Mucosa of stomach (tissue), 1 donor: ENCODE data around the gene NDUFB3.
"Not testable (repeated sequence)": the region's sequence is repeated elsewhere in the genome, so short reads cannot be mapped to it uniquely, and the experiment has no call there.

Experiments used
- H3K27me3 ChIP-seq: one replicate; pipeline ENCODE4 v1.7.0; 2013; ENCODE audit warnings: mild to moderate bottlenecking, low read length; ENCODE audit not compliant: control insufficient read depth, insufficient read depth
- H3K36me3 ChIP-seq: one replicate; pipeline ENCODE4 v1.7.0; 2013; ENCODE audit warnings: low read length; ENCODE audit not compliant: control insufficient read depth, insufficient read depth
- H3K4me1 ChIP-seq: one replicate; pipeline ENCODE4 v1.7.0; 2013; ENCODE audit warnings: mild to moderate bottlenecking, low read length; ENCODE audit not compliant: control insufficient read depth, insufficient read depth
- H3K4me3 ChIP-seq: one replicate; pipeline ENCODE4 v1.7.0; 2013; ENCODE audit warnings: low read length
- H3K9ac ChIP-seq: one replicate; pipeline ENCODE4 v1.7.0; 2013; ENCODE audit warnings: mild to moderate bottlenecking, low read length, moderate library complexity
- H3K9me3 ChIP-seq: one replicate; pipeline ENCODE4 v1.7.0; 2013; ENCODE audit warnings: mild to moderate bottlenecking, low read length, moderate library complexity; ENCODE audit not compliant: control insufficient read depth
- donor health status: Pancreatic carcinoma.

NDUFB3 gene

GRCh38 chr2:201105759-201106158 is 34.0 kb downstream of the NDUFB3 start:
- Histone ChIP-seq H3K4me3 (no peak overlapping the region), H3K9ac (no peak overlapping the region), H3K9me3 (no peaks in the 10 kb centered on the region), H3K36me3 (no peaks in the 10 kb centered on the region), H3K27me3 (no peaks in the 10 kb centered on the region), H3K4me1 (no peaks in the 10 kb centered on the region)

GRCh38 chr2:201107624-201108023 is 35.8 kb downstream of the NDUFB3 start:
- Histone ChIP-seq H3K4me3 (no peak overlapping the region), H3K36me3 (no peaks in the 10 kb centered on the region), H3K9ac (no peak overlapping the region), H3K4me1 (no peaks in the 10 kb centered on the region), H3K9me3 (no peaks in the 10 kb centered on the region), H3K27me3 (no peaks in the 10 kb centered on the region)

- Histone ChIP-seq H3K9ac (no peak overlapping the region), H3K4me1 (no peaks in the 10 kb centered on the region), H3K4me3 (no peak overlapping the region), H3K36me3 (no peaks in the 10 kb centered on the region), H3K27me3 (no peaks in the 10 kb centered on the region), H3K9me3 (no peaks in the 10 kb centered on the region)
These were observed 36.5 kb downstream of the NDUFB3 start for GRCh38 chr2:201108341-201108740.

- Histone ChIP-seq H3K27me3 (no peaks in the 10 kb centered on the region), H3K9ac (no peak overlapping the region), H3K36me3 (no peaks in the 10 kb centered on the region), H3K4me3 (no peak overlapping the region), H3K9me3 (no peaks in the 10 kb centered on the region), H3K4me1 (no peaks in the 10 kb centered on the region)
These were observed 37.4 kb downstream of the NDUFB3 start for GRCh38 chr2:201109186-201109585.

GRCh38 chr2:201110615-201111014 is 38.8 kb downstream of the NDUFB3 start:
- H3K4me3 ChIP-seq = no peak overlapping the region
- no peaks in the 10 kb centered on the region for H3K9me3 ChIP-seq
- no peak overlapping the region for H3K9ac ChIP-seq
- H3K4me1 ChIP-seq = no peaks in the 10 kb centered on the region
- no peaks in the 10 kb centered on the region for H3K27me3 ChIP-seq
- H3K36me3 ChIP-seq = no peaks in the 10 kb centered on the region

- Histone ChIP-seq H3K36me3 (no peaks in the 10 kb centered on the region), H3K4me1 (no peaks in the 10 kb centered on the region), H3K9ac (no peak overlapping the region), H3K27me3 (no peaks in the 10 kb centered on the region), H3K4me3 (no peak overlapping the region), H3K9me3 (no peaks in the 10 kb centered on the region)
These were observed 39.3 kb downstream of the NDUFB3 start for GRCh38 chr2:201111096-201111495.

- Histone ChIP-seq H3K27me3 (no peaks in the 10 kb centered on the region), H3K4me3 (no peak overlapping the region), H3K9ac (no peak overlapping the region), H3K4me1 (peaks cover 2% of the 10 kb centered on the region), H3K9me3 (no peaks in the 10 kb centered on the region), H3K36me3 (no peaks in the 10 kb centered on the region)
These were observed 42.5 kb downstream of the NDUFB3 start for GRCh38 chr2:201114350-201114749.

- no peak overlapping the region for H3K4me3 ChIP-seq
These were observed 43.0 kb downstream of the NDUFB3 start for GRCh38 chr2:201114846-201115245.

GRCh38 chr2:201116115-201116958 is 44.5 kb downstream of the NDUFB3 start, which contains the start of gene CFLAR:
Gene CFLAR, plus strand, starts transcription at chr2:201116164. Its CDS starts 13,702 bp downstream, at chr2:201129866.
- no peaks in the 10 kb centered on the region for H3K27me3 ChIP-seq
- no peaks in the 10 kb centered on the region for H3K9me3 ChIP-seq
- peak within 1 kb of the TSS; percentile 59 for H3K4me3 ChIP-seq
- H3K4me1 ChIP-seq = peaks cover 5% of the 10 kb centered on the region
- peak within 1 kb of the TSS; percentile 88 for H3K9ac ChIP-seq
- no peaks in the 10 kb centered on the region for H3K36me3 ChIP-seq

More at GRCh38 chr2:201114846-201115245, 43.0 kb downstream of the NDUFB3 start:
- H3K27me3 ChIP-seq = no peaks in the 10 kb centered on the region
- no peak overlapping the region for H3K9ac ChIP-seq
- H3K9me3 ChIP-seq = no peaks in the 10 kb centered on the region
- H3K4me1 ChIP-seq = peaks cover 5% of the 10 kb centered on the region
- H3K36me3 ChIP-seq = no peaks in the 10 kb centered on the region

GRCh38 chr2:201116959-201117734 is 45.3 kb downstream of the NDUFB3 start:
- Histone ChIP-seq H3K27me3 (no peaks in the 10 kb centered on the region), H3K4me1 (peaks cover 5% of the 10 kb centered on the region), H3K9ac (peak overlapping the region; percentile 88), H3K9me3 (no peaks in the 10 kb centered on the region), H3K36me3 (no peaks in the 10 kb centered on the region), H3K4me3 (peak overlapping the region; percentile 59)

GRCh38 chr2:201117735-201118094 is 45.9 kb downstream of the NDUFB3 start:
- H3K9me3 ChIP-seq, H3K36me3 ChIP-seq, H3K27me3 ChIP-seq, H3K4me1 ChIP-seq: not testable (repeated sequence)
- peak overlapping the region; percentile 88 for H3K9ac ChIP-seq
- peak overlapping the region; percentile 59 for H3K4me3 ChIP-seq
